VCaP (cell line): ENCODE measurements around the gene CCDC40.

Source experiments
- H3K27ac ChIP-seq: fragments of 450-650 bp; 2 replicates; pipeline ENCODE4 v1.5.1; 2017
- TF ChIP-seq, protein P1 (sequence below): fragments of 450-650 bp; conservative IDR thresholded peaks from 2 replicates; pipeline ENCODE4 v1.5.1; 2017; ENCODE audit warnings: mild to moderate bottlenecking, moderate library complexity

The CCDC40 gene

DNA sequence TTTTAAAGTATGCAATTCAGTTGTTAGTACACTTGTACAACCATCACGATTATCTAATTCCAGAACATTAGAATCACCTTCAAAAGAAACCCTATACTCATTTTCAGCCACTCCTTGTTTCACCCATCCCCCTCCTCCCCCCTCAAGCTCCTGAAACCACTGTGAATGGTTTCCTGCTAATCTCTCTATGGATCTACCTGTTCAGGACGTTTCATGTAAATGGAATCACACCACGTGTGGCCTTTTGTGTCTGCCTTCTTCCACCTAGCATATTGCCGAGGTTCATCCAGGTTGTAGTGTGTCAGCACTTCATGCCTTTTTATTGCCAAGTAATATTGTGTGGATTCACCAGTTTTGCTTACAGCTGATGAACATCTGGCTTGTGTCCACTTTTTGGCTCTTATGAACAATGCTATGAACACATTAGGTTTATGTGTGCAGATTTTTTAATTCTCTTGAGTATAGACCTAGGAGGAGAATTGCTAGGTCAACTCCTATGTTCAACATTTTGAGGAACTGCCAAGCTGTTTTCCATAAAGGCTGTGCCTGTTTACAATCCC is 92.6 kb downstream of the CCDC40 start:
- TF ChIP-seq, protein P1, sequence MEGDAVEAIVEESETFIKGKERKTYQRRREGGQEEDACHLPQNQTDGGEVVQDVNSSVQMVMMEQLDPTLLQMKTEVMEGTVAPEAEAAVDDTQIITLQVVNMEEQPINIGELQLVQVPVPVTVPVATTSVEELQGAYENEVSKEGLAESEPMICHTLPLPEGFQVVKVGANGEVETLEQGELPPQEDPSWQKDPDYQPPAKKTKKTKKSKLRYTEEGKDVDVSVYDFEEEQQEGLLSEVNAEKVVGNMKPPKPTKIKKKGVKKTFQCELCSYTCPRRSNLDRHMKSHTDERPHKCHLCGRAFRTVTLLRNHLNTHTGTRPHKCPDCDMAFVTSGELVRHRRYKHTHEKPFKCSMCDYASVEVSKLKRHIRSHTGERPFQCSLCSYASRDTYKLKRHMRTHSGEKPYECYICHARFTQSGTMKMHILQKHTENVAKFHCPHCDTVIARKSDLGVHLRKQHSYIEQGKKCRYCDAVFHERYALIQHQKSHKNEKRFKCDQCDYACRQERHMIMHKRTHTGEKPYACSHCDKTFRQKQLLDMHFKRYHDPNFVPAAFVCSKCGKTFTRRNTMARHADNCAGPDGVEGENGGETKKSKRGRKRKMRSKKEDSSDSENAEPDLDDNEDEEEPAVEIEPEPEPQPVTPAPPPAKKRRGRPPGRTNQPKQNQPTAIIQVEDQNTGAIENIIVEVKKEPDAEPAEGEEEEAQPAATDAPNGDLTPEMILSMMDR: no peak
- H3K27ac ChIP-seq: peak overlapping the region; percentile 90

DNA sequence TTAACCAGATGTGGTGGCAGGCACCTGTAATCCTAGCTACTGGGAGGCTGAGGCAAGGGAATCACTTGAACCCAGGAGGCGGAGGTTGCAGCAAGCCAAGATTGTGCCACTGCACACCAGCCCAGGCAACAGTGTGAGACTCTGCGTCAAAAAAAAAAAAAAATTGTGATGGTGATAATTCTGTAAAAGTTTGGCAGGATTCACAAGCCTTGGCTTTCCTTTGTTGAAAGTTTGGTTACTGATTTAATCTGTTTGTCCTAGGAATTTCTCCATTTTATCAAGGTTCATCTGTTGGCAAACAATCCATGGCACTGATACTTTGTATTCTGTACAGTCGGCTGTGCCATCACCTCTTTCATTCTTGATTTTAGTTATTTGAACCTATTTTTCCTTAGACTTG is 94.5 kb downstream of the CCDC40 start:
- TF ChIP-seq, protein P1: no peak
- peak overlapping the region; percentile 90 for H3K27ac ChIP-seq

DNA sequence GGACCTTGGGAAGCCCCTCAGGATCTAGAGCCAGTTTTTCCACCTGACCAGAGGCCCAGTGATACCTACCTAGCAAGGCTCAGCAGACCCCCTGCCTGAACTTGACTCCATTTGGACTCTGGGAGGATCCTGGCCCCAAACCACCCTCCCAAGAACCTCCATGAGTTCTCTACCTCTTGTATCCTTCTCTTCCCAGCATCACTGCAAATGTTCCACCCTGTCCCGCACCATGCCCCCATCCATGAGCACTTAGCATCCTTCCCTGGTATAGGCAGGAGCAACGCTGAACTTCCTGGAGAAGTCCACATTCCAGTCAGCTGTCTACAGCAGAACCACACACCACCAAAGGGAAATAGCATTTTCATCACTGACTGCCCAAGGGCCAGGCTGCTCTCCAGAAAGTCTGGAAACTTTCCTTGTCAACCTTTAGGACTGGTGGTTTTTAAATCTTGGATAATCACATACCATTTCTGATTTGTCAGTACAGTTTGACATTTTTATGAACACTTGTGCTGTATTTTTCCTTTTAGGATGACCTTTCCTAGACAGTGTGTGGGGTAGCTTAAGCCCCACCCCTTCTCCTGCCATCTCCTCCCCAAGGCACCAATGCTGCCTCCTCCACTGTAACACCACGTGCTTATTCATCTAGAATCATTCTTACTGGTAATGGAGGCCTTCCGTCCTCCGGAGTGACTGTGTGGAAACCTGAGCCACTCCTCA is 96.6 kb downstream of the CCDC40 start:
- H3K27ac ChIP-seq: peak overlapping the region; percentile 90
- TF ChIP-seq, protein P1: no peak

DNA sequence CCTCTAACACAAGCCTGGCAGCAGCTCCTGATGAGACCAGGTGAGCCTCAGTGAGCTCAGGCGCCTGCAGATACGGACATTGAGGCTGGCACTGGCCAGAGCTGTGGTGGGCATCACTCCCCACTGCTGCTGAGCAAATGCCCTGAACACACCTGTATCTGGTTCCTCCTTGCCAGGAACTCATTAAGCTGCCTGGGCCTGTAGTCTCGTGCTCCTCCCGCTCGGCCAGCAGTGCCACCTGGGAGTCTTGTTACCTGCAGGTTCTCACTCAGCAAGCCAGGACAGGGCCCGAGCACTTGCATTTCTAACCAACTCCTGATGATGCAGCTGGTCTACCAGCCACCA is 97.2 kb downstream of the CCDC40 start:
- peak overlapping the region; percentile 90 for H3K27ac ChIP-seq
- TF ChIP-seq, protein P1: no peak

DNA sequence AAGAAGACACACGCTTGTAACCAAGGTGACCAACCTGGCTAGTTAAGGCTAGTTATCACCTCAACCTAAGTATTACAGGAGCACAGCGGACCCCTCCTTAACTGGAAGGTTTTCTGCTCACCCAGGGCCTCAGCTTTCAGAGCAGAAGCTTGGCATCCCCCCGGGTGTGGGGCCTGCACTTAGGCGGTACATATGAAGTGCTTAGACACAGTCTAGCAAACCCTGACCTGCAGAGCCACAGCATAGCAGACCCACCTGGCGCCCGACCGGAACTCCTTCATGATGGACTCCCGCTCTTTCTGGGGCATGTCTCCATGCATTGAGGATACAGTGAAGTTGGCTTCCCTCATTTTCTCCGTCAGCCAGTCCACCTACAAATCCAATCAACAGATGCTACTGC is 100.7 kb downstream of the CCDC40 start:
- TF ChIP-seq, protein P1: no peak

DNA sequence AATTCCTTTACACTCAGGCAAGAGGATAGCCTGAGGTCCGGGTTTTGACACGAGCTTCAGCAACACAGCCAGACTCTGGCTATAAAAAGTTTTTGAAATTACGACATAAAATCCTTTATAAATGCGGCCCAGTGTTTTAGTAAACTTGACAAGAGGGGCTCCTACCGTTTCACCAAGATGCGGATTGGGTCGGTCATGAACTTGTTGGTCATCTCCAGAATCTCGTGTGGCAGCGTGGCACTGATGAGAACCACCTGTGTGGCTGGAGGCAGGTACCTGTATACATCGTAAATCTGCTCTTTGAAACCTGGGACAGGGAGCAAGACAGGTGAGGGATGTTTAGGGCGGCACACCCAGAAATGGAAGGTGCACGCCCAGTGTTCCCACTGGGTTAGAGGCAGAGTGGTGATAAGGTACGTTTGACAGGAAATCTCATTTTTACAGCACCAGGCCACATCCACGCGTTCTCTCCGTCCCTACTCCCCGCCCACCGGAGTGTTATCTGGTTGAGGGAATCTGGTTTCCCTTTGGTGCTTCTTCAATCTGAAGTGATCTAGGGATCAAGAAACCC is 102.5 kb downstream of the CCDC40 start:
- TF ChIP-seq, protein P1: no peak
- no peak overlapping the region for H3K27ac ChIP-seq

More for the DNA sequence above, 100.7 kb downstream of the CCDC40 start:
- no peak overlapping the region for H3K27ac ChIP-seq

DNA sequence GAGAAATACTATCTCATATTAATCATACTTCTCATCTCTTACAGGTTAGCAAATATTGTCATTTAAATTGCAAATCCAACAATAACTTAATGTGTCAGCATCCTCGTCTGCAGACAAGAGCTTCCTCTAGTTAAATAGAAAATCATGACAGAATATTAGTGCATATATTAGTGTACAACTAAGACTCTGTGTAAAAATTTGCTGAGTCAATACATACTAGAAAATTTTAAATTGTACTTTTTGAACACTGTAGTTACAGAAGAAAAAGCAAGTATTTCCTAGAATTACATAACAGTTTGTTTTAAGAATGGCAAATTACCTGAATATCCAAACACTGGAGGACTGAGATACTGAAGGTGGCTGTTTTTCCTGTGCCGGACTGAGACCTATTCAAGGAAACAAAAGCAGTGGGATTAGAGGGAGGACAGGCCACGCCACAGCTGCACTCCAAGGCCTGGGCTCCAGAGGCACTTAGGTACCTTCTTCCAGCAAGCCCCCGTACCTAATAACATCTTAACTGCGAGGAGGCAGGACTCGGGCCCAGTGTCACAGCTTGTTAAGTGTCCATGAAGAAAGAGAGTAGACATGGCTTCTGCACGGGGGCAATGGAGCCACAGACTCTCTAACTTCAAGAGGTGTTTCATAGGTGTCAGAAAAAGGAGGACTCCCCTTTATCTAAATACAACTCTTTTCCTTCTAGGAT is 105.2 kb downstream of the CCDC40 start:
- H3K27ac ChIP-seq: peak overlapping the region; percentile 25; the same call in 1 of the 2 replicates
- TF ChIP-seq, protein P1: no peak
